Mononuclear cell (primary cell): Measurements from ENCODE around the gene MSMO1. TPM values are rescaled to one million over a fixed set of nuclear protein-coding genes. Genes with fewer than 3 reads are reported as not detected.

Source experiments
- H3K27me3 ChIP-seq: 2 replicates; pipeline ENCODE4 v1.6.0; 2011; ENCODE audit warnings: low read length, control low read depth; ENCODE audit not compliant: insufficient read depth
- H3K4me1 ChIP-seq: 2 replicates; pipeline ENCODE4 v1.5.1; 2011; ENCODE audit warnings: mild to moderate bottlenecking, low read length, control low read depth; ENCODE audit not compliant: insufficient read depth
- H3K4me3 ChIP-seq: 2 replicates; pipeline ENCODE4 v1.5.1; 2011; ENCODE audit warnings: mild to moderate bottlenecking, low read length, moderate library complexity
- H3K9me3 ChIP-seq: 2 replicates; pipeline ENCODE4 v1.5.1; 2011; ENCODE audit warnings: low read depth, mild to moderate bottlenecking, control low read depth, low read length
- total RNA-seq: library from RNA; depleted of rRNA; stranded (reverse); fragments of >200 nt; gene quantifications from one replicate; pipeline ENCODE4 v1.2.3, GENCODE V29; 2012

MSMO1 gene
- total RNA-seq, 1 donor, result 23.5 TPM

DNA sequence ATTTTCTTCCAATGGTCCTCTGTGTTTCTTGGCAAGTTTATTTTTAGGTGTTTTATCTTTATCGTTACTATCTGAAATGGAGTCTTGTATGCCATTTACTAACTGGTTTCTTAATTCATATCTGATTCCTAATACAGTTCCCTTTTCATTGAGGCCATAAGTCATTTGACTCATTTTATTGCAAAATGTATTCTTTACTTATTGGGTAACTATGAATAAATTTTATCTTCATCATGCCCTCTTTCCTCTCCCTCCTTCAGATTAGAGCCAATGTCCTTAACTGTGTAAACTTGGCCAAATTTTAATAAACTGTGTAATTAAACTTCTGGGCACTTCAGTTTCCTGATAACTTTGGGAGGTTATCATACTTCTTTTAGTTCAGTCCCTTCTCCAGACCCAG is 19.3 kb upstream of the MSMO1 start:
- Histone ChIP-seq H3K27me3 (no peaks in the 10 kb centered on the region), H3K4me1 (peaks cover 7% of the 10 kb centered on the region), H3K4me3 (no peak overlapping the region), H3K9me3 (no peaks in the 10 kb centered on the region)

- Histone ChIP-seq H3K27me3 (no peaks in the 10 kb centered on the region), H3K9me3 (no peaks in the 10 kb centered on the region), H3K4me3 (no peak overlapping the region), H3K4me1 (peaks cover 7% of the 10 kb centered on the region)
Measured at GRCh38 chr4:165308606-165309005, 18.9 kb upstream of the MSMO1 start.

DNA sequence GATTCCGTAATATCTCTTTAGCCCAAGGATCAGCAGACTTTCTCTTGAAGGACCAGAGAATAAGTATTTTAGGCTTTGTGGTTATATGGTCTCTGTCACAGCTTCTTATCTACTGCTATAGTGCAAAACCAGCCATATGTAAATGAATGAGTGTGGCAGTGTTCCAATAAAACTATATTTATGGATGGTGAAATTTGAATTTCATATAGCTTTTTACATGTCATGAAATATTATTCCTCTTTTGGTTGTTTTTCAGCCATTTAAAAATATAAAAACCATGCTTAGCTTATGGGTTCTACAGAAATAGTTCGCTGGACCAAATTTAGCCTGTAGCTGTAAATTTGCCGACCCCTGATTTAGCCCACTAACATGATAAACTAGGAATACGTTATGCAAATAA is 18.0 kb upstream of the MSMO1 start:
- no peaks in the 10 kb centered on the region for H3K27me3 ChIP-seq
- no peaks in the 10 kb centered on the region for H3K9me3 ChIP-seq
- no peak overlapping the region for H3K4me3 ChIP-seq
- H3K4me1 ChIP-seq, result peaks cover 7% of the 10 kb centered on the region

DNA sequence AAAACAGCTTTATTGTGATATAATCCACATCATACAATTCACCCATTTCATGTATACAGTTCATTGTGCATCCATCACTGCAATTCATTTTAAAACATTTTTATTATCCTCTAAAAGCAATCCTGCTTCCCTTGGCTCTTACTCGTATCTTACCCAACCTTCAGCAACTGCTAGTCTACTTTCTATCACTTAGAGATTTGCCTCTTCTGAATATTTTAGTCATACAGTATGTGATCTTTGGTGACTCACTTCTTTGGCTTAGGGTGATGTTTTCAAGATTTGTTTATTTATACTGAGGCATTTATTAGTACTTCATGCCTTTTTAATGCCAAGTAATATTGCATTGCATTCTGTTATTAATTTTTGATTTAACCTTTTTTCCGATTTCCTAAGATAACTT is 15.0 kb upstream of the MSMO1 start:
- H3K4me3 ChIP-seq, result no peak overlapping the region
- H3K9me3 ChIP-seq, result no peaks in the 10 kb centered on the region
- peaks cover 7% of the 10 kb centered on the region for H3K4me1 ChIP-seq

GRCh38 chr4:165319030-165319429 is 8.4 kb upstream of the MSMO1 start:
- no peaks in the 10 kb centered on the region for H3K27me3 ChIP-seq
- H3K4me3 ChIP-seq, result no peak overlapping the region
- peaks cover 14% of the 10 kb centered on the region for H3K4me1 ChIP-seq
- no peaks in the 10 kb centered on the region for H3K9me3 ChIP-seq

More for the DNA sequence above, 15.0 kb upstream of the MSMO1 start:
- no peaks in the 10 kb centered on the region for H3K27me3 ChIP-seq

DNA sequence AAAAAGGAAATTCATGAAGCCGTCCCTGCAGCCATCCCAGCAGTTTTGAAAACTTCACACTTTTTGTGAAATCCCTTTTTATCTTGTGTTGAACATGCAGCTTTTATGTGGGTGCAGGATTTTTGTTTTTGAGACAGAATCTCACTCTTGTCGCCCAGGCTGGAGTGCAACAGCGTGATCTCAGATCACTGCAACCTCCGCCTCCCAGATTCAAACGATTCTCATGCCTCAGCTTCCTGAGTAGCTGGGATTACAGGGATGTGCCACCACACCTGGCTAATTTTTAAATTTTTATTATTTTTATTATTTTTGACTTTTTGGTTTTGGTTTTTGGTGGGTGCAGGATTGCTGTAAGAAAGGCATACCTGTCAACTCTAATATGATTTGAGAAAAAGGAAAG is 8.0 kb upstream of the MSMO1 start:
- Histone ChIP-seq H3K27me3 (no peaks in the 10 kb centered on the region), H3K4me3 (no peak overlapping the region), H3K4me1 (peaks cover 14% of the 10 kb centered on the region), H3K9me3 (no peaks in the 10 kb centered on the region)

GRCh38 chr4:165324236-165324917 is 3.1 kb upstream of the MSMO1 start:
- H3K27me3 ChIP-seq, result no peaks in the 10 kb centered on the region
- H3K9me3 ChIP-seq, result no peaks in the 10 kb centered on the region
- H3K4me1 ChIP-seq, result peaks cover 43% of the 10 kb centered on the region
- H3K4me3 ChIP-seq, result no peak overlapping the region

GRCh38 chr4:165324918-165325304 is 2.6 kb upstream of the MSMO1 start:
- Histone ChIP-seq H3K9me3 (no peaks in the 10 kb centered on the region), H3K4me3 (no peak overlapping the region), H3K27me3 (no peaks in the 10 kb centered on the region), H3K4me1 (peaks cover 47% of the 10 kb centered on the region)

GRCh38 chr4:165325732-165326512 is 1.5 kb upstream of the MSMO1 start:
- H3K4me3 ChIP-seq, result no peak overlapping the region
- peaks cover 46% of the 10 kb centered on the region for H3K4me1 ChIP-seq

GRCh38 chr4:165326831-165327210 is 648 bp upstream of the MSMO1 start:
- Histone ChIP-seq H3K27me3 (no peaks in the 10 kb centered on the region), H3K4me3 (peak overlapping the region; percentile 61), H3K4me1 (peaks cover 45% of the 10 kb centered on the region), H3K9me3 (no peaks in the 10 kb centered on the region)

More at GRCh38 chr4:165325732-165326512, 1.5 kb upstream of the MSMO1 start:
- H3K9me3 ChIP-seq, result no peaks in the 10 kb centered on the region
- no peaks in the 10 kb centered on the region for H3K27me3 ChIP-seq

DNA sequence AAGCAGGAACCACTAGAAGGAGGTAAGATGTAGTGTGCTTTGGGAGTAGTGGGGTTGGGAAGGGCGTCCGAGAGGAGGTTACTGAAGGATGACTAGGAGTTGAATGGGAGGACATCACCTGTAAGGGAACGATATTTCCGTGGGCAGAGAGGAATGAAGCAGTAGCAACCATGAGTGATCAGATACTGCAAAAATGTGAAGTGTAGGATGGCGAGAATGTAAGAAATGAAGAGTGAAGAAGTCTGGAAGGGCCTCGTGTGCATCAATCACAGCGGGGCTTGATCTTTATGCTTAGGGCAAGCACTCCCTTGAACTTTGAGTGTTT is 594 bp downstream of the MSMO1 start:
- H3K4me1 ChIP-seq, result peaks cover 50% of the 10 kb centered on the region
- H3K4me3 ChIP-seq, result peak overlapping the region; percentile 61

GRCh38 chr4:165328708-165329107 is 1.2 kb downstream of the MSMO1 start:
- no peak overlapping the region for H3K4me3 ChIP-seq
- H3K4me1 ChIP-seq, result peaks cover 50% of the 10 kb centered on the region
- no peaks in the 10 kb centered on the region for H3K9me3 ChIP-seq
- H3K27me3 ChIP-seq, result no peaks in the 10 kb centered on the region

More for the DNA sequence above, 594 bp downstream of the MSMO1 start:
- Histone ChIP-seq H3K9me3 (no peaks in the 10 kb centered on the region), H3K27me3 (no peaks in the 10 kb centered on the region)

- H3K27me3 ChIP-seq, result no peaks in the 10 kb centered on the region
- H3K4me1 ChIP-seq, result peaks cover 50% of the 10 kb centered on the region
- no peaks in the 10 kb centered on the region for H3K9me3 ChIP-seq
- H3K4me3 ChIP-seq, result no peak overlapping the region
Measured at GRCh38 chr4:165330071-165330470, 2.6 kb downstream of the MSMO1 start.

DNA sequence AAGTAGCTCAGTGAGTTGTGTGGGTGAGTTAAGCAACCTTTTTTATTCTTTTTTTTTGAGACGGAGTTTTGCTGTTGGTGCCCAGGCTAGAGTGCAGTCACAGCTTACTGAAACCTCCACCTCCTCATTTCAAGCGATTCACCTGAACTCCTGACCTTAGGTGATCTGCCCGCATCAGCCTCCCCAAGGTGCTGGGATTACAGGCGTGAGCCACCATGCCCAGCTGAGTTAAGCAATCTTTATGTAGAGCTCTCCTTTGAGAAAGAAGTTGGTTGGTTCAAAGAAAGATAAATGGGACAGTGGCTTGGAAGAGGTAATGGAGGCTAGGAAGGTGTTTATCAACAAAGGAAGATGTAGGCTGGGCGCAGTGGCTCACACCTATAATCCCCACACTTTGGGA is 3.2 kb downstream of the MSMO1 start:
- H3K4me3 ChIP-seq, result no peak overlapping the region
- no peaks in the 10 kb centered on the region for H3K9me3 ChIP-seq
- peaks cover 46% of the 10 kb centered on the region for H3K4me1 ChIP-seq
- no peaks in the 10 kb centered on the region for H3K27me3 ChIP-seq

DNA sequence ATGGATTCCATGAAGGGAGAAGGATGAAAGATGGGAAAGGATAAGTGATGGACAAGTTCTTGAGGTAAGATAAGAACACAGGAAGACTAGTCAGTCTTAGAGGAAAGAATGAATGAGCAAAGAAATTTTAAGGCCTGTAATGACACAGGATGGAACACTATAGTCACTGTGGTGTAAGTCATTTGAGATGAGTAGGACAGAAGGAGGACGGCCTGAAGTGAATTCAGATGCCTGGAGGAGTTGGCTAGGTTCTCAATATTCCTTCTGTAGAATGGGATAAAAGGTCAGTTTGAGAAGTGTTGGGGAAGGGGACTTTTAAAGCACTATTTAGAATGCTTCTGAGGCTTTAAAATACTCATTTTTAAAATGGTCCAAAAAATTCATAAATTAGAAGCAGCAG is 3.9 kb downstream of the MSMO1 start:
- H3K4me3 ChIP-seq, result no peak overlapping the region
- no peaks in the 10 kb centered on the region for H3K27me3 ChIP-seq
- peaks cover 39% of the 10 kb centered on the region for H3K4me1 ChIP-seq
- H3K9me3 ChIP-seq, result no peaks in the 10 kb centered on the region

DNA sequence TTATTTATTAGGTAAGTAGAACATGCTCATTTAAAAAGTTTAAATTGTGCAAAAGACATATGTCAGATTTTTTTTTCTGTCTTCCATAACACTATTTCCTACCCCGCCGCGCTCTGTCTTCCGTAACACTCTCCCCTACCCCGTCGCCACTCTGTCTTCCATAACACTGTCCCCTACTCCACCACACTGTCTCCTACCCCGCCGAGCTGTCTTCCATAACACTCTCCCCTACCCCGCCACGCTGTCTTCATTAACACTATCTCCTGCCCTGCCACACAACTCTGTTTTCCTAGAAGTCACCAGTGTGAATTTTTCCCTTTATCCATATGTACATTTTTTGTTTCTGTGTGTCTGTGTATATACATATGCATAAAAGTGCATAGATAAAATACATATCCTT is 4.4 kb downstream of the MSMO1 start:
- Histone ChIP-seq H3K4me3 (no peak overlapping the region), H3K9me3 (no peaks in the 10 kb centered on the region), H3K27me3 (no peaks in the 10 kb centered on the region), H3K4me1 (peaks cover 36% of the 10 kb centered on the region)
